Activated CD8-positive, alpha-beta memory T cell treated with anti-CD3 and anti-CD28 coated beads, Interleukin-2, amount 50 U/mL, for 48 hours (primary cell): ENCODE results near the gene CEP112.
"Not testable (repeated sequence)": the region's sequence is repeated elsewhere in the genome, so short reads cannot be mapped to it uniquely, and the experiment has no call there.

Source experiments
- DNase-seq: peaks from one replicate; pipeline ENCODE4 v3.0.0-alpha.2; 2020

CEP112 gene

DNA sequence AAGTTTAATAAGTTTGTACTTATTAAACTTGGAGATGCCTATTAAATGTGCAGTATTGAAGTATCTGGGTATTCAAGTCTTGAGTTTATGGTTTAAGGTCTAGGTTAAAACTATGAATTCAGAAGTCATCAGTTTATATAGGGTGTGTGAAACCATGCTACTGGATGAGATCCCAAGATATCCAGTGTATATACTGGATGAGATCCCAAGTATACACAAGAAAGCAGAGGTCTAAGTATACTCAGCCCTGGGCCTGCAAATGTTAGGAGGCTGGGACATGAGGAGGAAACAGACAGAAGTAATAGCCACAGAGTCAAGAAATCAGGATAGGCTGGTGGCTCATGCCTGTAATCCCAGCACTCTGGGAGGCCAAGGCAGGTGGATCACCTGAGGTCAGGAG is 436.1 kb downstream of the CEP112 start:
- DNase-seq = no peak

DNA sequence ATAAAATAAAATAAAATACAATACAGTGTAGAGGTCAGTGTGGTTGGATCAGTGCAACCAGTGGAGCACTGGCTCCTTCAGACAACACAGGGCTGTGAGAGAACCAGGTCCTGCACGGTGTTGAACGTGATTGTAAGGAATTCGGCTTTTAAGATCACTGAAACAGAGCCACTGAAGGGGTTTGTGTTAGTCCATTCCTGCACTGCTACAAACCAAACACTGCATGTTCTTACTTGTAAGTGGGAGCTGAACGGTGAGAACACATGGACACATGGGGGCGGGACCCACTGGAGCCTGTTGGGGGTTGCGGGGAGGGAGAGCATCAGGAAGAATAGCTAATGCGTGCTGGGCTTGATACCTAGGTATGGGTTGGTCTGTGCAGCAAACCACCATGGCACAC is 437.3 kb downstream of the CEP112 start:
- no peak for DNase-seq

DNA sequence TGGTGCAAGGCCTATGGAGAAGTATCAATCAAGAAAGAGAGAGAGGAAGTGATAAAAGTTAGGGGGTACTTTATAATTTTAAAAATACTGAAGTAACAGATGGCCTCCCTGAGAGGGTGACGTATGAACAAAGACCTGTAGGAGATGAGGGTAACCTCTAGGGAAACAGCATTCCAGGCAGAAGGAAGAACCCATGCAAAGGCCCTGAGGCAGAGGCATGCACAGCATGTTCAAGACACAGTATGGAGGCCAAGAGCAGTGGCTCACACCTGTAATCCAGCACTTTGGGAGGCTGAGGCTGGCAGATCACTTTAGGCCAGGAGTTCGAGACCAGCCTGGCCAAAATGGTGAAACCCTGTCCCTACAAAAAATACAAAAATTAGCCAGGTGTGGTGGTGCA is 437.9 kb downstream of the CEP112 start:
- no peak for DNase-seq

DNA sequence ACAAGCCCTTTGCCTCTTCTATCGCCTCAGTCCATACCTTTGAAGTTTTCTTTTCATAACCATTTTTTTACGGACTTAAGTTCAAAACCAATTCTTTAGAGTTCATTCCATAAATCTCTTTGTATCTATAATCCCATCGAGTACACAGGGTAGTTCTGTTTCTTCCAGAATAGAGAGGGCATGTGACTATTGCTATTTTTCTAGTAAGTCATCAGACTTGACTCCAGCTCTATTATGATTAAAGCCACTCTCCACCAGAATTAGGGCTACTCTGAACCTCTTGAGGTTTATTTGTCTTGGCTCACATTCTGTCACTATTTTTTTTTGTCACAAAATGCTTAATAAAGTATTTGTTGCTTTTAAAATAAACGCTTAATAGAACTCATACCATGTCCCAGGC is 438.6 kb downstream of the CEP112 start:
- DNase-seq = no peak

DNA sequence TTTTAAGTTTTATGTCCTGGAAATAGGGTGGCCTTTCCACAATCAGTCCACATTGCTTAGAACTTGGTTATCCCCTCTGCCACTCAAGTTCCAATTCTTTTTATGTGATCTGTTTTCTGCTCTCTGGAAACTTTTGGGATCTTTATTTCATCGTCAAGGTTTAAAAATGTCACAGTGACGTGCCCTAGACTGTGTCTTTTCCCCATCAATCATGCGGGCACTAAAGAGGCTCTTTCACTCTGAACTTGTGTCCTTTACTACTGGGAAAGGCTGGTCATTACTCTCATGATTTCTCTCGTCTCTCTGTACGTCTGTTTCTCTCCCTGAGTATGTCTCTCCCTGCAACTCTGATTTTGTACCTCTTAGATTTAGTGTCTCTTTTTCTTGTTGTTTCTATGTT is 440.7 kb downstream of the CEP112 start:
- no peak for DNase-seq

DNA sequence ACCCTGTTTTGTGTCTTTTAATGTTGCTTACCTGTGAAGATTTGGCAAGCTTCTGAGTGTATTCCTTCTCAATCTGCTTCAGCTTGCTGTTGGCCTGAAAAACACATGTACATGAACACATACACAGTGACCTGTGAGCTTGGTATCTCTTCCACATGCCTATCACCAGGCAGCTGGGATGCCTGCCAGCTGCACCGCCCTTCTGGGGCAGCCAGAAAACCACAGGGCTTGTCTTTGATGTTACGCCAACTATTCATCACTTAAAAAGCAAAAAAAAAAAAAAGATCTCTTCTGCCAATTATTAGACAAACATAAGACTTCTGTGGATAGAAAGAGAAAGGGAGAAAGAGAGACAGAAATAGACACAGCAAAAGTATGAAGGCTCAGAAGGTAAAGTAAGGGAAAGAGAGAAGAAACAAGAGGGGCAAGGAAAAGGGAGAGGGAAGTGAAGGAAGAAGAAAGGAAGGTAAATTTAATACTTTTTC is 441.3 kb downstream of the CEP112 start:
- peak; percentile 55 for DNase-seq

DNA sequence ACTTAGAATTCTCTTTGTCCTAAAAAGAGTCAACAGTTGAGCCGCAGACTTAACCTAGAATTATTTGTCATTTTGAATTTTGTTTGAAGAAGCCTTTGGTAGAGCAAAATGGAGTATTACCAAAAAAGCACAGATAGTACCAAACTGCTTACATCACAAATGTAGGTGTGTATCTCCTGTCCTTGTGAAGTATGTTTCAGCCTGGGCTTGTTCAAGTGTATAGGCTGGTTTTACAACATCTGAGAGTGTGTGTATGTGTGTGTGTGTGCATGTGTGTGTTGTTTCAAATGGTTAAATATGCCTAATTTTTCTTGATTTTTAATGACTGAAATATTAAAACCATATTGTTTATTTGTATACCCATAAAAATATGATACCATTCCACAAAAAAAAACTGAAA is 441.8 kb downstream of the CEP112 start:
- DNase-seq = no peak

DNA sequence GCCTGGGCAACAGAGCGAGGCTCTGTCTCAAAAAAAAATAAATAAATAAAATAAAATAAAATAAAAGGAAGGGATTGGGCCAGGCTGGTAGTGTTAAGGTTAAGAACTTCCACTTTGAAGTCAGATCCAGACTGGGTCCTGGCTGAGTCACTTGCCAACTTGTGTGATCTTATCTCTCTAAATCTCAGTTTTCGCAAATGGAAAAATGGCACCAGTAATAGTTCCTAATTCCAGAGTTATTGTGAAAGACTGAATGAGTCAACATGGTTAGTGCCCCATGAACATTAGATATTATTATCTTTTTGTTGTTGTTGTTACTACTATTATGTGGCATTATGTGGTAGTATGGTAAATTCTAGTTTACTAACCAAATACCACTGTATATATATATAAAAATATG is 442.5 kb downstream of the CEP112 start:
- no peak for DNase-seq

DNA sequence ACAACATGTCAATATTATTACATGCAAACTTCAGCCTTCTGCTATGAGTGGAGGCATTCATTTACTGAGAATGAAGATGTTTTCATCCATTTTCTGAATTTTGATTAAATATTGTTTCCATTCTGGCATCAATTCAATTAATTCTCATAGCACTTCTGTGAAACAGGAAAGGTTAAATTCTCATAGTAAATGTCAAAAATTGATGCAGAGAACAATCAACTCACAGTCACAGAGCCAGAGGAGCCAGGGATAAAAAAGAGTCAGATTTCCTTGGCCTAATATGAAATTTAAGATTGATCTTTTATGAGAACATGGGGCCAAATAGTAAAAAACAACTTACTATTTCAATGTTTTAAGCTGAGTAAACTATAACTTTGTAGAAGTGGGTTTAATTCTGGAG is 446.7 kb downstream of the CEP112 start:
- no peak for DNase-seq

DNA sequence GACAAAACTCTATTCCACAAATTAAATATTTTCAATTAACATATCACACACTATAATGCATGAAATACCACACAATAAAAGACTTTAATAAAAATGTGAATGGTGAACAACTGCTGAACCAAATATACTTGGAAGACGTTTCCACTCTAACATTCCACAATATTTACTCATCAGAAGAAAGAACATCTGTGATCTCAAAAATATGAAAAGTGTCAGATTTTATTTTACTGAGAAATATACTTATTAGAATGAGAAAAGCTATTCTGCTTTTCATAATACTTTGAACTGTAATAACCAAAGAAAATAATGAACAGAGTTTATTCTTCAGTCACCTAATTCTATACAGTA is 448.7 kb downstream of the CEP112 start:
- DNase-seq = no peak

DNA sequence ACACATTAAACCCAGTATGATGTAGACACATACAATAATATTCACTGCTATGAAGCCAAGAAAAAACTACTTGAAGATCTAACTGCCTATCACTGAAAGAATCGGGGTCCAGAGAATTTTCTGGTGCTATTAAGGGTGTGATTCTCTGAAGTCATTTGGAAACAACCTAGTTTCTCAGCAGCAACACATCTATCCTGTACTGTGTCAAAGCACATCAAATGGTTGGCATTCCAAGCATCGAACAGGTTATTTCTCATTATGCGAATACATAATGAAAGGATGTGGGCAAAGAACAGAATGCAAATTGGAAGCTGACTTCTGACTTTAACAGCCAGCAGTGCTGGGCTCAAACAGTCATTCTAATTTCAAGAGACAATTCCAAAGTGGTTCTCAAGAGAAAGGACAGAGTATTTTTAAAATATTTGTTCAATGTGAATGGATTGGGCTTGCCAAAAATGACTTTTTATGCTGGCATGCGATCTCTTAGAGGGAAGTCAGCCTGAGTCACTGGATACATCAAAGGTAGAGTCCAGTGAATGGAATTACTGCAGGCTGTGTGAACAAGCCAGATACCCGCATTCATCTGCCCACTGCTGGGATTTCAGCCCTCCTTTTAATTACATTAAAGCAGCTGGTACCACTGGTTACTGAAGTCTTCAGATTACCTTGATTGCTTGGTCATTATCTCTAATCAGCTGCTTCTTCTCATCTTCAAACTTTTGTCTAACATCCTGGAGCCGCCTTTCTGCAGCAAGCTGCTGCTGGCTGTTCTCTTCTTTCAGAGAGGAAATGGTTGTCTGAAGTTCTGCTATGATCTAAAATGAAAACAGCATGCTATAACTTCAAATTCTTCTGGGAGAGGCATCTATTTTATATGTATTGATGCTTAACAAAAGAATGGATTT is 449.3 kb downstream of the CEP112 start:
- DNase-seq = no peak

DNA sequence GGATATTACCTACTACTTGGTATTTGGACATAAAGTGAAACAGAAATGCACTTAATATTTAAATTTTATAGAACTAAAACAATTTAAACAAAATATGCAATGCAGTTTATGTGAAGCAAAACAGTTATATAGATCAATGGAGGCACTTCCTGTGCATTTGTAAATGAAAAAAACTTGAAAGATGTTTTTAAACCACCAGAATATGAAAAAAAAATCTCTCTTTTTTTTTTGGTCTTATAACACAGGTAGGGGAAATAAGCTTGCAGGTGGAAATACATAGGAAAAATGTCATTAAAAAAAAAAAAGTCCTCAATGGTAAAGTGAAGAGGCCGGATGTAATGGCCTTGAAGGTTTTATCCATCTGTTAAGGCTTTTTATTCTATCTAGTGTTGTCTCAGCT is 450.2 kb downstream of the CEP112 start:
- DNase-seq = no peak

DNA sequence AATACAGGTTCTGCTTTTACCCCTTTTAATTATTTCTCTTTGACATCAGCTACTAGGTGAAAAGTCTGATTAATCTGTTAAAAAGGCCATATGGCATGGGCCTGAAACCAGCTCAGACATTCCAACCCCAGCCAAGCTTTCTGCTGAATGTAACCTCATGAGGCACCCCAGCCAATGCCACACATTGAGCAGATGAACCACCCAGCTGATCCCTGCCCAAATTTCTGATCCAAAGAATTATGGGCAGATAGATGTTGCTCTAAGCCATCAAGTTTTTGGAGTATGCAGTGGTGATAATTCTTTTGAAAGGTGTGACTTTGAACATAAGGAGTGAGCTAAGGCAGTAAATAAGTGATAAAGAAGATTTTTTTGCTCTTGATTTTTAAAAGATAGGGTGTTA is 452.9 kb downstream of the CEP112 start:
- DNase-seq = no peak

DNA sequence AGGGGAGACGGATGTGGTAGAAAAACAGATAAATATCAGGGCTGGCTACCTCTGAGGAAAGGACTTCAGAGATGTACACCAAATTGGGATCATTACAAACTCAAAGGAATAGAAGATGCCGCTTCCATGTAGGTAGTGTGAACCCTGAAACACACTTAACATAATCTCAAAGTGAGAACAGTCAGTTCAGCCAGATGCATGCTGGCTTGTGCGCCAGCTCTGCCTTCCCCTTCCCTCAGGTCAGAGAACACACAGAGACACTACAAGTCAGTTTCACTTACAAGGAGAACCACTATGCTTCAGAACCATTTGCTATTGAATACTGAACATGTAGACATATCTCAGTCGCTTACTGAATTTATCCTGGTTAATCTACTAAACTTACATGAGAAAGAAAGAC is 454.5 kb downstream of the CEP112 start:
- DNase-seq = no peak

DNA sequence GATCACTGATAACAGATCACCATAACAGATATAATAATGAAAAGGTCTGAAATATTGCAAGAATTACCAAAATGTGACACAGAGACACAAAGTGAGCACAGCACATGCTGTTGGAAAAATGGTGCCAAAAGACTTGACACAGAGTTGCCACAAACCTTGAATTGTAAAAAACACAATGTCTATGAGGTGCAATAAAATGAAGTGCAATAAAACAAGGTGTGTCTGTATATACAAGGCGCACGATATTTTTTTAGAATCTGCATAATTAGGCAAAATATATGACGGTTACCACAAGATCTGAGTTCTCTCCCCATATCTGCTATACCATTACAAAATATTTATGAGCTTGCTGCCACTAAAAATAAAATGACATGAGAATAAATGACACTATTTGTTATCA is 458.6 kb downstream of the CEP112 start:
- DNase-seq = no peak

DNA sequence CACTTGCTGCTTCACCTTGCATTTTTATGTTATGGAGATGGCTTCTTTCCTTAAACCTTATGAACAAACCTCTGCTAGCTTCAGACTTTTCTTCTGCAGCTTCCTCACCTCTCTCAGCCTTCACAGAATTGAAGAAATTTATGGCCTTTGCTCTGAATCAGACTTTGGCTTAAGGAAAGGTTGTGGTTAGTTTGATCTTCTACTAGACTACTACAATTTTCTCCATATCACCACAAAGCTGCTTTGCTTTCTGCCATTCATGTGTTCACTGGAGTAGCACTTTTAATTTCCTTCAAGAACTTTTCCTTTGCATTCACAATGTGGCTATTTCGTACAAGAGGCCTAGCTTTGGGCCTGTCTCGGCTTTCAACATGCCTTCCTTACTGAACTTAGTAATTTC is 459.3 kb downstream of the CEP112 start:
- DNase-seq = not testable (repeated sequence)

DNA sequence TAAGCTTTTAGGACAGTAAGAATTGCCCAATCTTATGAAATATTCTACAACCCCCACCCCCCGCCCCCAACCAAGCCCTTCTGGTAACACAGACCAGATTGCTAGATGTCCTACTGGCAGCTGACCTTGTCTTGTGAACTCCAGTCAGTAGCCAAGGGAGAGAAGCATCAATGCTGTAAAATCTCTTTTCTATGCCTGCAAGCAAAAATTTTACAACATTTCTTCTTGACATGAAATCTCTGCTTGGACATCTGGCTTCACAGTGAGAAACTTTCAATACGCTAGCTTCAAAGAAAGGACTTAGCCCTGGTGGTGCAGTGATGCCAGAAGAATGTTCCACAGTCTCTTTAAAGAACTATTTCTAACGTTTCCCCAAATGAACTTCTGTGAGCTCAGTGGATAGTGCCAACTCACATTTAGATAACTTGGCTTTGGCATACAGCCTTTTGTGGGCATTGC is 461.2 kb downstream of the CEP112 start:
- DNase-seq = no peak

DNA sequence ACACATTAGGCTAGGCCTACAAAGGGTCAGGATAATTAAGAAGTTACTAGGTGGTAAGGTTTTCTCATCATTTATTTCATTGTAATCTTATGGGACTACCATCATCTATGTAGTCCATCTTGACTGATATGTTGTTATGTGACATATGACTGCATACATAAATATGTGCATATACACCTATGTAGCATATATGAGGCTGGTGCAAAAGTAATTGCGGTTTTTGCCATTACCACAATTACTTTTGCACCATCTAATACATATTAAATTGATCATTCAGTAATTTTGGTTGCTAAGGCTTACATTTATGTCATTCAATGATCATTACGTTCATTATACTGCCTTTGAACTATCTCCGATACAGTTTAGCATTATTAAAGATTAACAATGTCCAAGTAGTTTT is 462.7 kb downstream of the CEP112 start:
- DNase-seq = no peak

DNA sequence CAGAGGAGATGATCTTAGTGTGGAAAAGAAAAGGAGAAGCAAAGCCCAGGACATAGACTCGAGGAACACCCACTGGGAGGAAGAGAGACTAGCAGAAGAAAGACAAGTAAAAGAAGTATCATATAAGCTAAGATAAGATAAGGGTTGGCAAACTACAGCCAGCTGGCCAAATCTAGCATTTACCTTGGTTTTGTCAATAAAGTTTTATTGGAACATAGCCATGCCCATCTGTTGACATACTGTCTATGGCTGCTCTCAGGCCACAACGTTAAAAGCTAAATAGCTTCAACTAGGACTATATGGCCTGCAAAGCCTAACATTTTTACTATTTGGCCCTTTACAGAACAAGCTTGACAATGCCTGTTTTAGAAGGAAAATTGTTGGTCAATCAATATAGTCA is 464.1 kb downstream of the CEP112 start:
- DNase-seq = no peak

DNA sequence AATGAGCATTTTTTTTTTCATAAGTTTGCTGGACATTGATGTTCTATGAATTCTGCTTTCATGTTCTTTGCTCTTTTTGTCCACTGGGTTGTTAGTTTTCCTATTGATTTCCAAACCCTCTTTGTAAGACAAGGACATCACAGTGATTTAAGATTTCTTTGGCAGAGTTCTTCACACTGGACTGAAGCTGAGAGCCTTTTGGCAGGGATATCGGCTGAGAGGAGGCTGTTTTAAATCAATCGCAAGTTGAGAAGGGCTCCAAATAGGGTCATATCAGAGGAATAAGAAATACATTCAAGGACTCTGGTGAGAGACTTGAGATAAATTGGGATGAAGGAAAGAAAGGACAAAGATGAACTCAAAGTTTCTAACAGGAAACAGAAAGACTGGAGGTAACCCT is 464.7 kb downstream of the CEP112 start:
- DNase-seq = no peak

DNA sequence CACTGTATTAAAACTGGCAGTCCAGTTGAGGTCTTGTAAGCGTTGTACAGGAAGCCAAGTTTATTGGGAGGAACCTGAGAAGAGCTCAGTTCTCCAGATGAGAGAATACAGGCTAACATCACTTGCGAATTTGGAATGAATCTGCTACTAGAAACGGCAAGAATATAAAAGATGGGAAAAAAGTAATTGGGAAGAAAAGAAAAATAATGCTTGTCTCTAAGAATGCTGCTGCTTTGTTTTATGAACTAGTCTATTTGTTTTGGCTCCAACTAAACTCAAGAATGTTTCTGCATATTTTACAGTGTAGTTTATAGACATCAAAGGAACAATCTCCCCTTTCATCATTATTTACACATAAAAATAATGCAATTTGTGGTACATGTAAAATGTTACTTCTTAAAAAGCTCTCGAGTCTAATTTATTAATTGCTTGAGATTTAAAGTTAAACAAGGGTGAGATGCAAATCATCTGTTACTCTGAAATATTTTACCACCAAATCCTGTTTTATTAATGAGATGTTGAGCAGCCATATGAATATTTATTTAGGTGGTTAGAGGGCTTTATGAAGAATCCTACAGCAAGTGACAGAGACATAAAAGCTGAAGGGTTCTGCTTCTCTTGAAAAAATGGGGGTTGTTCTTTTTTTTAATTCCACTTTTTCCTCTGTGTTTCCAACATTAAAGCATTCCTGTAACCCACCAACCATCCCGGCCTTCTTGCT is 468.3 kb downstream of the CEP112 start:
- DNase-seq = no peak

DNA sequence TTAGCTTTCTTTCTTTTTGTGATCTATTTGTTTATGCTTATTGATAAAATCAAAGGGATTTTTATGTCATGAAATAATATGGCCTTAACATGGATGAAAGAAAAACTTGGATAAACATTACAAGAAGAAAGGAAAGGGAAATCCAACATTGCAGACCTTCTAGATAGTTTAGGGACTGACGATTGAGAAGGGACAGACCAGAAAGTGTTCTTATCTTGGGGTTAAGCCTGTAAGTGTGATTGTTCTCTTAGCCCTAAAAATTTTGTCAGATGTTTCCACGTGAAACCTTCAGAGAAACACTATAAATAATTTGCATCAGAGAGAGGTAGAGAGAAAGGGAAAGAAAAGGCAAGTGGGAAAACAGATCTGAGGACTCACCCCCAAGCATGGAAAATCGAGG is 473.3 kb downstream of the CEP112 start:
- DNase-seq = no peak

DNA sequence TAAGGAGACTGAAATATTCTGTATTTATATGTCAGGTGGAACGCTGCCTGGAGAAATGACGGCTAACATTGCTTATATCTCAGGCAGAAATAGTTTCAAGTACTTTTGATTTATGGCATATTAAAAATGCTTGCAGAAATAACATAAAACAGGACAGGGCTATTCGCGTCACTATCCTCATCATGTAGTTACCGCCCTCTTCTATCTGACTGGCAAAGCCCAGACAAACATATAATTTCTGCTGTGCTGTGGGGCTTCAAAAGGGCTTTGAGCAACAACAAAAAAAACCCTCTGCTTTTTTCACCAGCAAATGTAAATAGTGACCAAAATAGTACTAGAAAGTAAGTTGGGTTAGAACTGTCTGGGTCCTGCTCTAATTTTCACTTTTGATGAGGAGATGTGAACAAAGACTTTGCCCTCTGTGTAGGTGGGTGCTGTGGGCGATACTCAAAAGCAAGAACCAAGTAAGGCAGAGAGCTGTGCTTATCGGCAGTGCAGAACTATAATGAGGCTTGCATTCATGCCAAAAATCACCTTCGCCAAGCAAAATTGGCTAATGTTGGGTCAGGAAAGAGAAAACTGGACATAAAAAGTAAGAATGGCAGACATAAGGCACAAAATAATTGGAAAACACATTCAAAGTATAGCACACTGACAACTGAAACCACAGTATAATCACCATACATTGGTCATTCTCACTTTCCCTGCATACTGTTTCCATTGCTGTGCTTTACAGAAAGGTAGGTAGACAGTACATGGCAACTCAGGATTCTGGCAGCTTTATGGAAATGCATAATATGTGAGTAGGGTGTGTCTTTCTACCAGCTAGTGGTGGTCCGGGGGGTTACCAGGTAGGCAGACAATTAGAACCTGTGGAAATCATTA is 479.3 kb downstream of the CEP112 start:
- no peak for DNase-seq
